ENCODE measurements around the gene ATAD2B. TPM values are rescaled to one million over a fixed set of nuclear protein-coding genes. Genes with fewer than 3 reads are reported as not detected.

ATAD2B gene
- total RNA-seq, 1 donor from 2014 or later, result 24.0 TPM

DNA sequence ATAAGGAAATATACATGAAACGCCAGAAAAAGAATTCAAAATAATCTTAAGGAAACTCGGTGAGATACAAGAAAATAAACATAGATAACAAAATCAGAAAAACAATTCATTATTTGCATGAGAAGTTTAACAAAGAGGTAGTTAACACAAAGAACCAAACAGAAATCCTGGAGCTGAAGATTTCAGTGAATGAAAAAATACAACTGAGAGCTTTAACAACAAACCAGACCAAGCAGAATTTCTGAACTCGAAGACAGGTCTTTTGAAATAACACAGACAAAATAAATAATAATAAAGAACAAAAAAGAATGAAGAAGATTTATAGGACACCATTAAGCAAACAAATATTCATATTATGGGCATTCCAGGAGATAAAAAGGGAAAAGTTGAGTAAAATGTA lies 204.7 kb downstream of the ATAD2B start:
- no peak overlapping the region for H3K27ac ChIP-seq
- peaks cover 6% of the 10 kb centered on the region for H3K9me3 ChIP-seq
- TF ChIP-seq, protein P1, sequence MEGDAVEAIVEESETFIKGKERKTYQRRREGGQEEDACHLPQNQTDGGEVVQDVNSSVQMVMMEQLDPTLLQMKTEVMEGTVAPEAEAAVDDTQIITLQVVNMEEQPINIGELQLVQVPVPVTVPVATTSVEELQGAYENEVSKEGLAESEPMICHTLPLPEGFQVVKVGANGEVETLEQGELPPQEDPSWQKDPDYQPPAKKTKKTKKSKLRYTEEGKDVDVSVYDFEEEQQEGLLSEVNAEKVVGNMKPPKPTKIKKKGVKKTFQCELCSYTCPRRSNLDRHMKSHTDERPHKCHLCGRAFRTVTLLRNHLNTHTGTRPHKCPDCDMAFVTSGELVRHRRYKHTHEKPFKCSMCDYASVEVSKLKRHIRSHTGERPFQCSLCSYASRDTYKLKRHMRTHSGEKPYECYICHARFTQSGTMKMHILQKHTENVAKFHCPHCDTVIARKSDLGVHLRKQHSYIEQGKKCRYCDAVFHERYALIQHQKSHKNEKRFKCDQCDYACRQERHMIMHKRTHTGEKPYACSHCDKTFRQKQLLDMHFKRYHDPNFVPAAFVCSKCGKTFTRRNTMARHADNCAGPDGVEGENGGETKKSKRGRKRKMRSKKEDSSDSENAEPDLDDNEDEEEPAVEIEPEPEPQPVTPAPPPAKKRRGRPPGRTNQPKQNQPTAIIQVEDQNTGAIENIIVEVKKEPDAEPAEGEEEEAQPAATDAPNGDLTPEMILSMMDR (IDR thresholded peaks at IDR 0.05), result no peak
- no peak for ATAC-seq
- DNase-seq, result no peak
- no peak overlapping the region for H3K4me3 ChIP-seq
- H3K27me3 ChIP-seq, result no peaks in the 10 kb centered on the region
- H3K4me1 ChIP-seq, result no peaks in the 10 kb centered on the region
- intact Hi-C loops (cut with DNase I), result no loop called here
- peaks cover 8% of the 10 kb centered on the region for H3K36me3 ChIP-seq

DNA sequence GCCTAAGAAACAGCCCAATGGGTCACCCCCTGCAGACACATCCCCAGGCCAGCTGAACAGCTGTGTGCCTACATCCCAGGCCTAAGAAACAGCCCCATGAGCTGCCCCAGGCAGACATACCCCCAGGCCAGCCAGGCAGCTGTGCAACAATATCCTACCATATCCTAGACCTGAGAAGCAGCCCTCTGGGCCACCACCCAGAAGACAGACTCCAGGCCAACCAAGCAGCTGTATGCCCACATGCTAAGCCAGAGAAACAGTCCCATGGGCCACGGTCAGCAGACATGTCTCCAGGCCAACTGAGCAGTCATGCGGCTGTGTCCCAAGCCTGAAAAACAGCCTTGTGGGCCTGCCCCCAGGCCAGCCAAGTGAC lies 205.5 kb downstream of the ATAD2B start:
- Histone ChIP-seq H3K27ac (no peak overlapping the region), H3K4me3 (no peak overlapping the region), H3K27me3 (no peaks in the 10 kb centered on the region), H3K4me1 (no peaks in the 10 kb centered on the region), H3K36me3 (peaks cover 5% of the 10 kb centered on the region), H3K9me3 (peaks cover 6% of the 10 kb centered on the region)
- ATAC-seq, result no peak
- TF ChIP-seq, protein P1 (IDR thresholded peaks at IDR 0.05), result no peak
- no peak for DNase-seq
- intact Hi-C loops (cut with DNase I), result no loop called here

DNA sequence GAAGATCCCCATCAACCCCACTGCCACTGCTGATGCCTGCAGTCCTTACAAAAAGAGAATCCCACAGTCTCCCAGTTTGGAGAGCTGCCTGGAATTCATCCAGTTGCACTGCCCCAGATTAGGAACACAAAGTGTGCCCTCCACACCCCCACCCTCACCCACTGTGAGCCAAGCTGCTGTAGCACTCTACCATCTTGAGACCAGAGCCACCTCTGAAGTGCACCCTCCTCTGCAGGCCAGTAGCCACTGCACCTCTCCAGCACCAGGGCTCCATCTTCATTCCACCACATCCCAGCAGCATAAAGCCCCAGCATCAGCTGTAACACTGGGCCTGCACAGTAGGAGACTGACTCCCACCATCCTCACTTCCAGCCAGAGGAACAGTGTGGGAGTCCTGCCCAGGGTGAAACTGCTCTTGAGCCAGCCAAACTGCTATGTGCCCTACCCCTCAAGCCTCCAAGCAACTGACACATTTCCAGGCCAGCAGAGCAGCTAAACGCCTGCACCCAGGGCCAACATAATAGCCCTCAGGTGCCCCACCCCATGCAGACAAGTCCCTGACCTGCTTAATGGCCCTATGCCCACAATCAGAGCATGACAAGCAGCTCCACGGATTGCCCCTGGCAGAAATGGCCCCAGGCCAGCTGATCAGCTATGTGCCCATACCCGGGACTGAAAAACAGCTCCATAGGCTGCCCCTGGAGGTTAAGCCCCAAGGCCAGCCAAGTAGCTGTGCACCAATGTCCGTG lies 206.0 kb downstream of the ATAD2B start:
- H3K27me3 ChIP-seq, result no peaks in the 10 kb centered on the region
- no peaks in the 10 kb centered on the region for H3K36me3 ChIP-seq
- H3K4me3 ChIP-seq, result no peak overlapping the region
- intact Hi-C loops (cut with DNase I), result no loop called here
- no peak overlapping the region for H3K27ac ChIP-seq
- no peaks in the 10 kb centered on the region for H3K4me1 ChIP-seq
- H3K9me3 ChIP-seq, result peaks cover 6% of the 10 kb centered on the region
- DNase-seq (no peak), ATAC-seq (peak; percentile 51)
- TF ChIP-seq, protein P1 (IDR thresholded peaks at IDR 0.05), result no peak

DNA sequence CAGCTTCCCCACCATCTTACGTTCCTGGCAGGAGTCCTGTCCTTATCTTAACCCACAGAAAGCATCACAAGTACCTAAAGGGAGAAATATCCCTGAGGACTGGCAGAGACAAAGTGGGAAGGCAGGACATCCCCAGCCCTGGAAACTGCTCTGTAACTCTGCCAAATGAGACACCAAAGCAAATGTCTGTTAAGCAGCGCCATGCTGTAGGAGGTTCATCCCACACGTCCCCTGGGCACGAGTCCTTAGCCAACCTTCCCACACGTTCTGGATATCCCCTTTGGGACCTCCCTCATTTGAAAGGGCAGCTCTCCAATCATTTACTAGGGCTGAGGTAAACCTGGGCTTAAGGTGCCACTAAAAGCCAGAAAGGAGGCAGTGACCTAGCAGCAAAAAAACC lies 207.2 kb downstream of the ATAD2B start:
- no peaks in the 10 kb centered on the region for H3K36me3 ChIP-seq
- no peak for ATAC-seq
- no peak overlapping the region for H3K27ac ChIP-seq
- TF ChIP-seq, protein P1 (IDR thresholded peaks at IDR 0.05), result no peak
- H3K4me1 ChIP-seq, result no peaks in the 10 kb centered on the region
- intact Hi-C loops (cut with DNase I), result no loop called here
- no peak overlapping the region for H3K4me3 ChIP-seq
- no peak for DNase-seq
- H3K9me3 ChIP-seq, result peaks cover 6% of the 10 kb centered on the region
- H3K27me3 ChIP-seq, result no peaks in the 10 kb centered on the region

DNA sequence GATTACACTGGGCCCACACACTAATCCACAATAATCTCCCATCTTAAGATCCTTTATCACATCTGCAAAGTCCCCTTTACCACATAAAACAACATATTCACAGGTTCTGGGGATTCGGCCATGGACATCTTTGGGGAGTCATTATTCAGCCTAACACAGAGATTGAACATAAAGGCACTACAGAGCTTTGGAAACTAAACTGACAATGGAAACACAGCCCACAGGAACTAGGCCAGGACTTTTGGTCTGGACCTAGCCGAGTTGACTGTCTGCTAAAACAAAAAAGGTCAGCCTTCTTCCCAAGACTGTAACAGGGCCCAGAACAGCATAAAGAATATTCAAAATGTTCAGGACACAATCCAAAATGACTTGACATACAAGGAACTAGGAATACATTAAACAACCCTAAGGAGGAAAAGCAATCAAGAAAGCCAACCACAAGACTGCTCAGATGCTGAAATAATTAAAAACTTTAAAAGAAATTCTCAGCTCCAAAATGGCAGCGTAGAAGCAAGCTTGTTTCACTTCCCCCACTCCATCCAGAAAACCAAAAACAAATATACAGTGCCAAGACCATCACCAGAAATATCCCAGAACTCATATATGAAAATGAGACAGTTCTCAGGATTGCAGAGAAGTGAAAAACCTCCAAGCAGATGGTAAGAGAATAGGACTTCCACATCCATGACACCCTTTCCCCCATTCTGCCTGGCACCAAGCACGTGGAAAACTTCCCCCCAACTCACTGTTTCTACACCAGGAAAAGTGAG lies 207.8 kb downstream of the ATAD2B start:
- H3K27ac ChIP-seq, result no peak overlapping the region
- no peak overlapping the region for H3K4me3 ChIP-seq
- intact Hi-C loops (cut with DNase I), result no loop called here
- DNase-seq (no peak), ATAC-seq (no peak)
- TF ChIP-seq, protein P1 (IDR thresholded peaks at IDR 0.05), result no peak
- H3K9me3 ChIP-seq, result peaks cover 6% of the 10 kb centered on the region
- H3K4me1 ChIP-seq, result no peaks in the 10 kb centered on the region
- H3K27me3 ChIP-seq, result no peaks in the 10 kb centered on the region
- no peaks in the 10 kb centered on the region for H3K36me3 ChIP-seq
